ENCODE data around the gene IRF7.

Gene IRF7

DNA sequence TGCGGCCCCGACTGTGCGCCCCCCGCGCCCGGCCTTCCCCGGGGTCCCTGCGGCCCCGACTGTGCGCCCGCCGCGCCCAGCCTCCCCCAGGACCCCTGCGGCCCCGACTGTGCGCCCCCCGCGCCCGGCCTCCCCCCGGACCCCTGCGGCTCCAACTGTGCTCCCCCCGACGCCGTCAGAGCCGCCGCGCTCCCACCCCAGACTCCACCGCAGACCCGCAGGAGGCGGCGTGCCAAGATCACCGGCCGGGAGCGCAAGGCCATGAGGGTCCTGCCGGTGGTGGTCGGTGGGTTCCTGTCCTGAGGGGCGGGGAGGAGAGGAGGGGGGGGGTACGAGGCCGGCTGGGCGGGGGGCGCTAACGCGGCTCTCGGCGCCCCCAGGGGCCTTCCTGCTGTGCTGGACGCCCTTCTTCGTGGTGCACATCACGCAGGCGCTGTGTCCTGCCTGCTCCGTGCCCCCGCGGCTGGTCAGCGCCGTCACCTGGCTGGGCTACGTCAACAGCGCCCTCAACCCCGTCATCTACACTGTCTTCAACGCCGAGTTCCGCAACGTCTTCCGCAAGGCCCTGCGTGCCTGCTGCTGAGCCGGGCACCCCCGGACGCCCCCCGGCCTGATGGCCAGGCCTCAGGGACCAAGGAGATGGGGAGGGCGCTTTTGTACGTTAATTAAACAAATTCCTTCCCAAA lies 24.4 kb upstream of the IRF7 start:
- DNase-seq = no peak

DNA sequence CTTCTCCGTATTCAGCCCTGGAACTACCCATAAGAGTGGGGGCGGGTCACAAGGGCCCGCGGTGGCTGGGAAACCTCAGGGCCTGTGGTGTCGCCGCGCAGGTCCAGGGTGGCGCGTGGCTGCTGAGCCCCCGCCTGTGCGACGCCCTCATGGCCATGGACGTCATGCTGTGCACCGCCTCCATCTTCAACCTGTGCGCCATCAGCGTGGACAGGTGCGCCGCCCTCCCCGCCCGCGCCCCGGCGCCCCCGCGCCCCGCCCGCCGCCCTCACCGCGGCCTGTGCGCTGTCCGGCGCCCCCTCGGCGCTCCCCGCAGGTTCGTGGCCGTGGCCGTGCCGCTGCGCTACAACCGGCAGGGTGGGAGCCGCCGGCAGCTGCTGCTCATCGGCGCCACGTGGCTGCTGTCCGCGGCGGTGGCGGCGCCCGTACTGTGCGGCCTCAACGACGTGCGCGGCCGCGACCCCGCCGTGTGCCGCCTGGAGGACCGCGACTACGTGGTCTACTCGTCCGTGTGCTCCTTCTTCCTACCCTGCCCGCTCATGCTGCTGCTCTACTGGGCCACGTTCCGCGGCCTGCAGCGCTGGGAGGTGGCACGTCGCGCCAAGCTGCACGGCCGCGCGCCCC lies 23.7 kb upstream of the IRF7 start:
- no peak for DNase-seq

- no peak for DNase-seq
Observed at GRCh38 chr11:638631-639331, 23.0 kb upstream of the IRF7 start.

DNA sequence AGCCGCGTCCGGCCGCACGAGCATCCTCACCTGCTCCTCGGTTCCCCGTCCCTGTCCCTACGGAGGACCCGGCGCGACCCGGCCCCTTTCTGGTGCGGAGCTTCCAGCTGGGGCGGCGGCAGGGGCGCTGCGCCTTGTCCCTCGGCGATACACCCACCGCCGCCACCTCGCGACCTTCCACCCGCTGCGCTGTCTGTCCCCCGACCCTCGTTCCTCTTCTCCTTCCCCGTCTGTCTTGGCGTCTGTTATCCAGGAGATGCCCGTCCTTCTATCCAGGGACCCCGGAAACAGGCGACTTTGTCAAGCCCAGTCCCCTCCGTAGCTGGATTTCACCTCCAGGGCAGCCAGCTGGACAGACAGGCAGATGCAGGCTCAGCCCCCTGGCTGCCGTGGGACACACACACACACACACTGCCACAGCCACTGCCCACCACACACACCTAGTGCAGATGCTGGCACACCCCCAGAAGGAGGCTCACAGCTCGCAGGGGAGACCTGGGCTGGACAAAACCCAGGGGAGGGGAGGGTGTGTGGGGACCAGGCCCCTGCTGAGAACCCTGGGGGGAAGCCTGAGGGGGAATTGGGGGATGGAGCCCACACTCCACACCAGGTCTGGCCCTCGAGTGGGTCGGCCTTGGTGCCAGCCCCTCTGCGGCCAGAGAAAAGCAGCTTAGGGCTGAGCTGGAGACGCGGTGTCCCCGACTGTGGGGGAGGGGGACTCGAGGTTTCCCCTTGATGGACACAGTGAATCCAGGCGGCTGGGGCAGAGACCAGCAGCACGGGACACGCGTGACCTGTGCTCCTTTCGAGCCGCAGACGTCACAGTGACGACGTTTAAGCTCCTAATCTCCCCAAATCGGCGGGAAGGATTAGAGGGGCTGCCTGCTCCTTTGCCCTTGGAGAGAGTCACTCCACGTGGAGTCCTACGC lies 22.1 kb upstream of the IRF7 start:
- no peak for DNase-seq

DNA sequence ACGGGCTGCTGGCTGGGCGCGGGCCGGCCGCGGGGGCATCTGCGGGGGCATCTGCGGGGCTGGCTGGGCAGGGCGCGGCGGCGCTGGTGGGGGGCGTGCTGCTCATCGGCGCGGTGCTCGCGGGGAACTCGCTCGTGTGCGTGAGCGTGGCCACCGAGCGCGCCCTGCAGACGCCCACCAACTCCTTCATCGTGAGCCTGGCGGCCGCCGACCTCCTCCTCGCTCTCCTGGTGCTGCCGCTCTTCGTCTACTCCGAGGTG lies 21.5 kb upstream of the IRF7 start:
- no peak for DNase-seq

GRCh38 chr11:636511-637332 lies 21.0 kb upstream of the IRF7 start, which contains the start of gene DRD4:
Gene DRD4, plus strand, starts transcription at chr11:637269. Its CDS starts 36 bp downstream, at chr11:637305.
- no peak for DNase-seq

DNA sequence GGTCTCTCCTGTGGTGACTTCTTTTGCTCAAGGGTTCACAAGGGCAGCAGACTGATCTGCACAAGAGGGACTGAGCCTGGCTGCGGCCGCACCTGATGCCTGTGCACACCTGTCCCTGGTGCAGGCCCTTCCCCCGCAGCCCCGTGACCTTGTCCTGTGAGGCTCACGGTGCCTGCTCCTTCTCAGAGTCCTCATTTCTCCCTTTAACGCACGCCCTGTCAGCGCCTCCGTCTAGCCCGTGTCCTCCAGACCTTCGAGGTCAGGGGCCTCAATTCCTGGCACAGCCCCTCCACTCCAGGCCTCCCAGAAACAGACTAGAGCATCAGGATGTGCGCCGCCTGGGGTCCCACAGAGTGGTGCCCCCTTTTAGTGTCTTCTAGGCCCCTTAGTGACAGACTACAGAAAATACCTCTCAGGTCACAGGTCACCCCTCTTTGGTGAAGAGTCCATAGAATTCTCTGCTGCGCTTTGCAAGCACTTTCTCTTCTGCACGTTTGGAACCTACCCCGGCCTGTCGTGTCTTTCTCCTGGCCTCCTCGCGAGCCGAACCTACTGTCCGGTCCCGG lies 20.3 kb upstream of the IRF7 start:
- no peak for DNase-seq

- no peak for DNase-seq
Observed at GRCh38 chr11:630871-631270, 15.1 kb upstream of the IRF7 start.

DNA sequence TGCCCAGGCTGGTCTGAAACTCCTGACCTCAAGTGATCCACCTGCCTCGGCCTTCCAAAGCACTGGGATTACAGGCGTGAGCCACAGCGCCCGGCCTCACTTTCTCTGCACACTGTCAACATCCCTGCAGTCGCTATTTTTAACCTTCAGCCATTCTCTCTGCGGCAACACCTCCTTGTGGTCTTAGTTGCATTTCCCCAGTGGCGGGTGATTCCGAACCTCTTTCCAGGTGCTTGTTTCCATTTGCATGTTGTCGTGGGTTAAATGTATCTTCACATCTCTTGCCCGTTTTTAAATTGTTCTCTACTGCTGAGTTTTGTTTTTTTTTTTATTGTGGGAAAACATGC lies 13.5 kb upstream of the IRF7 start:
- DNase-seq = no peak

GRCh38 chr11:628056-628455 lies 12.3 kb upstream of the IRF7 start:
- no peak for DNase-seq

GRCh38 chr11:627308-627576 lies 11.5 kb upstream of the IRF7 start:
- no peak for DNase-seq

DNA sequence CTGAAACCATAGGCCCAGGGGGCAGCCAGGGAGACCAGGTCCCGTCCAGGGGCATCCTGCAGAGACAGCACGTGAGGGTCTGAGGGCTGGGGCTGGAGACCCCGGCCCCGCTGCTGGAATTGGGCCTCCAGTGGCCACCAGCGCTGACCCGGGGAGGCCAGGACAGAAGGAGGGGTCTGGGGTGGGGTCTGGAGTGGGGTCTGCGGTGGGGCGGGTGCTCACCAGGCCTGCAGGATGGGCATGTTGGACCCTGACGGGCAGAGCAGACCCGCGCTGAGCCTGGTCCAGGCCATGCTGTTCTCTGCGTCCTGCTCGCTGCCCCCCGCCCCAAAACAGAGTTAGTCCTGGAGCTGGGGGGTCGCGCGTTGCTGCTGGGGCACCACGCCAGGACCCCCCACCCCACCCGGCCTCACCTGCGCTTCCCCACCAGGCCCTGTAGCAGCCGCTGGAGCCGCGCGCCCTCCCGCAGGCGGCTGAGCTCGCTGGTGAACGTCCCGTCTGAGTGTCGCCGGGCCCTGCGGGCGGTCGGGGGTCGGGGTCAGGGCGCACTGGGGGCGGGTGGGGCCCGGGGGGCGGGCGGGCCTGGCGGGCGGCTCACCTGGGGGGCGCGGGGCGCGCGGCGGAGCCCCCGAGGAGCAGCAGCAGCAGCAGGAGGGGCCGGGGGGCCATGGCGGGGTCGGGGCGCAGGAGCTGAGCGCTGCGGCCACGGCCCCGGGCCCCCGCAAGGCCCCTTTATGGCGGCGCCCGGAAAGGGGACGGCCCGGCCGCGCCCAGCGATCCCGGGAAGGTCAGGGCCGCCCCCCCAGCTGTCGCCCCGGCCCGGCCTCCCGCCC lies 10.9 kb upstream of the IRF7 start, which contains the start of gene SCT:
Gene SCT (minus strand): TSS at position 707 of the 833 bp plus-strand sequence. CDS start 38 bp downstream, at position 669.
- no peak for DNase-seq

GRCh38 chr11:625636-626268 lies 10.0 kb upstream of the IRF7 start:
- no peak for DNase-seq

- no peak for DNase-seq
Observed at GRCh38 chr11:624705-625635, 9.2 kb upstream of the IRF7 start, which contains the start of gene CDHR5. Gene CDHR5, minus strand, starts transcription at chr11:624955. Its CDS starts 53 bp downstream, at chr11:624902.

DNA sequence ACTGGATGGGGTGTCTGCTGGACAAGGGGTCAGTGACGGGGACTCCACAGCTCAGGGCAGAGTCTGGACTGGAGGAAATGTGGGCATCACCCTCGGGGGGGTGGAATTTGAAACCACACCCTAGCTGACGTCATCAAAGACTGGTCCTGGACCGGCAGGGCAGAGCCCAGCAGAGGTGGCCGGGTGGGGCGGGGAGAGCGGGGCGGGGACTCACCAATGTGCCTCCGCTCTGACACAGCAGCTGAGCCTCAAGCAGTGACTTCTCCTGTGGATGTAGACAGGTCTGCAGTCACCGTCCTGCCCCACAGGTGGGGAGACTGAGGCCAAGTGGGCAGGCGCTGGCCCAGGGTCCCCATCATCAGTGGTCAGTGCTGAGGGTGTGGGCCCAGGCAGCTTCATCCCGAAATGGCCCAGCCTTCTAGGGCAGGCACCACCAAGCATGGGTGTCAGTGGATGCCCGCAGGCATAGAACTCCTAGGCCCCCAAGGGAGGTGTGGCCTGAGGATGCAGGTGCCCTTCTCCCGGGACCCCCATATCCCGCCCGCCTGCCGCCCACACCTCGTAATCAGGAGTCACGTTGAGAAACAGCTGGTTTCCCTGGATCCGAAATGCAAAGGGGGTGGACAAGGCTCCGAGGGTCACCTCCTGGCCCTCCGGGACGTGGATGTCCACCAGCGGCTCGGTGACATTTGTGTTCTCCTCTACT lies 8.4 kb upstream of the IRF7 start:
- no peak for DNase-seq

- DNase-seq = no peak
Observed at GRCh38 chr11:623349-623869, 7.7 kb upstream of the IRF7 start.

GRCh38 chr11:621838-622237 lies 6.1 kb upstream of the IRF7 start:
- DNase-seq = no peak

Data from hippocampal formation (tissue), 2 donors.